GM18508 (cell line): ENCODE measurements around the gene SULT1E1.

Experiments used
- ATAC-seq: cut with Tn5 transposase; IDR thresholded peaks from one replicate; pipeline ENCODE4 v1.9.1; 2021; ENCODE audit warnings: moderate number of reproducible peaks; ENCODE audit not compliant: insufficient read depth, unreplicated experiment

SULT1E1 gene, protein sequence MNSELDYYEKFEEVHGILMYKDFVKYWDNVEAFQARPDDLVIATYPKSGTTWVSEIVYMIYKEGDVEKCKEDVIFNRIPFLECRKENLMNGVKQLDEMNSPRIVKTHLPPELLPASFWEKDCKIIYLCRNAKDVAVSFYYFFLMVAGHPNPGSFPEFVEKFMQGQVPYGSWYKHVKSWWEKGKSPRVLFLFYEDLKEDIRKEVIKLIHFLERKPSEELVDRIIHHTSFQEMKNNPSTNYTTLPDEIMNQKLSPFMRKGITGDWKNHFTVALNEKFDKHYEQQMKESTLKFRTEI

DNA sequence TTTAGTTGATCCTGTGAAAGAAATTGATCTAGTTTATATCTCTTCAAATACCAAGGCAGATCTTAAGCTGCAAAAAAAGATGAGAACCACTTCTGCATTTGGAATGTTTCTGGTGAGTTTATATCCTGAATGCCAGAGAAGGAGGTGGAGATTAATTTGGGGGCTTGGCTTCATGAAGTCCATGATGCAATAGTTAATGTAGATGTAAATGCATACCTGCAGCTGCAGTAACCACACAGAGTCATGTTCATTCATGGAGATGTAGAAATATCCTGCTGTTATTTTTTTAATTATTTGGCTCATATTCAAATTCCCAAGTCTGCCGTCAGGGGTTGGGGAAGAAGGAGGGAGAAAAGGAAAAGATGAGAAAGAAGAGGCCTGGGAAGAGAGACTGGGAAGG, at the start of gene SULT1E1:
Gene SULT1E1, minus strand, starts transcription at position 94 of the 400 bp plus-strand sequence. CDS start 2,501 bp downstream, outside the sequence.
- no peak for ATAC-seq

DNA sequence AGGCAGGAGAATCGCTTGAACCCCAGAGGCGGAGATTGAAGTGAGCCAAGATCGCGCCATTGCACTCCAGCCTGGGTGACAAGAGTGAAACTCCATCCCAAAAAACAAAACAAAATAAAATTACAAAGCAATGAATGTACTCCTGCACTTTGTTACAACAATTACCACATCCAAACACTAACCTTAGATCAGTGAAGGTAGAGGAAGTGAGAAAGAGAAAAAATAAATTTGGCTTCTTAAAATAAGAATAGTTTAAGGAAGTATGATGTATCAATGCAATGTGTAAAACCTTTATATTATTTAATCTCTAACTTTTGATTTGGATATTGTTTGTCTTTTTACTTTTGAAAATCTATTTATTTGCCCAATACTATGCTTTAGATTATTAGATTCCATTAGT, 49.2 kb upstream of the SULT1E1 start:
- ATAC-seq = no peak

GRCh38 chr4:69907151-69907550, 47.2 kb upstream of the SULT1E1 start:
- no peak for ATAC-seq

GRCh38 chr4:69896530-69897116, 36.7 kb upstream of the SULT1E1 start:
- ATAC-seq = no peak

DNA sequence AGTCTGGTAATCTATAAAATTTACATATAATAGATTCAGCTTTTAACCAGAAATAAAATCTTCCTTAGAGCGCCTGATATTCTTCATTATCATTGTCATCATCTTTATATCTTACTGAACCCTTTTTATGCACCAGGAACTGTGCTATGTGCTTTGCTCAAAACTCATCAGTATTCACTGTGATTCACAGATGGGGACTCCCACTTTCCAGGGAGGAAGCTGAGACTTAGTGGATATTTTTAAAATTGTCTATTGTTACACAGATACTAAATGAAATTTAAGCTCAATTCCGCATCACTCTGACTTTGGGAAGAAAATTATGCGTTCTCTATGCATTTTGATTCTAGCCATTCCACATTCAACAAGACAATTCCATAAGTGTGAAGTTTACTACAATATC, 34.8 kb upstream of the SULT1E1 start:
- ATAC-seq = no peak

GRCh38 chr4:69894186-69894585, 34.2 kb upstream of the SULT1E1 start:
- ATAC-seq = no peak

GRCh38 chr4:69888336-69888735, 28.4 kb upstream of the SULT1E1 start:
- ATAC-seq = no peak

DNA sequence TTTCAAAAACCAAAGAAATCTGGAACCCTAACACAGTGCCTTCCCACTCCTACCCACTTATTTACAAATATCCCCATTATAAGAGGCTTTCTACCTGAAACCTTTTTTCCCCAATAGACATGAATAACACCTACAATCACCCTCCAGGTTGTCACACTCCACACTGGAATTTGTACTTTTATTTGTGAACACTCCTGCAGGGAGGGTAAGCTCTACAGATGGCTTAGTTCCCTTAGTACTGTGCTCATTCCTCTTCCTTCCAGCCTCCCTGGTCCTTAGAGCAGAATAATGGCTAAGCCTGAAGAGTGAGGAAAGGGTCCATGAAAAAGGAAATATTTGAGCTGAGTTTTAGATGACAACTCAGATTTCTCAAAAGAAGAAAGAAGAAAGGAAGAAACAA, 22.2 kb upstream of the SULT1E1 start:
- no peak for ATAC-seq

- peak; percentile 76 for ATAC-seq
Observed at GRCh38 chr4:69881173-69881773, 21.3 kb upstream of the SULT1E1 start.

GRCh38 chr4:69878250-69878649, 18.3 kb upstream of the SULT1E1 start:
- ATAC-seq = no peak

DNA sequence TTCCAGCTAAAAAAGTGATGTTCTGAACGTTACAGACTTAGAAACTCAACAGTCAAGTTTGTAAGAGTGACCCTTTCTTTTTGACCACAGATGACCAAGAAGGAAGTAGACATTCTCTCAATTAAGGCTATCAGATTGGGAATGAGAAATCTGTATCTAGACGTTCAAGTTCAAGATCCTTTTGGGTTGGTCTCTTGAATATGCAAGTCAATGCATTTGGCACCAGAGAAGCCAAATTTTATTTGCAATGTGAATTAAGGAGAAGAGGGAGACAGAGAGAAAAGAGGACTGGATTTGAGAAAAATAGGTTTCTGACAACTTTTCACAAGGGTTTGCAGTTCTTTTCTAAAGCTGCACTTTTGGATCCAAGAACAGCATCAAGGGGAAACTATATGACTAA, 17.5 kb upstream of the SULT1E1 start:
- ATAC-seq = no peak

DNA sequence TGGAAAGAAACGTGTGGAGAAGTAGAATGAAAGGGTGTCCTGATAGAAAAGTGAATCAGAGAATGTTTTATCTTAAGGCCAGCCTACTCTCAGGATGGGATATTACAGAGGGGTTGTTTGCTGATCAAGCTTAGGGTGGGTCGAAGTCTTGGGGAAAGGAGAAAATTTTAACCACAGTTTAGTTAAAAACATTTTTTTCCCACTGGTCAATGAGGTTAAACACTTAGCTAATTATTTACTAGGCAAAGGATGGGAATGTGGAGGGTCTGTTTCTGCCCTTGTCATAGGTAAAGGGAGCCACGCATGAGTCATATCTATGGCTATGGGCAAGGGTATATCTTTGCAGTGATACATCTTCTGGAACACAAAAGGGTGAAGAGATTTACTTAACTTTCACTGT, 16.1 kb upstream of the SULT1E1 start:
- no peak for ATAC-seq

DNA sequence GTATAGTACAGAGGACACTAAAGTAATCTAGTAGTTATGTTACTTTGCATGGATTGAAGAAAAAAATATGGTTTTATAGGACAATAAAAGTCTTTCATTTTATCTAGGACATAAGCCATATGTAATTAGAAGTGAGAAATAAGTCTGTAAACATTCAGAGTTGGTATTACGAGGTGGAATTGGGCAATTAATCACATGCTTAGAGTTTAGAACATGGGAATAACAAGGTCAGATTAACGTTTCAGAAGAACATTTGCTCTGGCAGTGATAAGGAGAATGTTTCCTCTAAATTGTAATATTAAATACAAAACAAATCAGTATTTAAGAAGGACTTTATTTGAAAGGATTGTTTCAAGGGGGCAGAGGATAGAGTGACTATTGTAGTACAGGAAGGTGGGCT, 15.6 kb upstream of the SULT1E1 start:
- ATAC-seq = no peak

- no peak for ATAC-seq
Observed at GRCh38 chr4:69874507-69874906, 14.6 kb upstream of the SULT1E1 start.

- no peak for ATAC-seq
Observed at GRCh38 chr4:69861756-69862155, 1.8 kb upstream of the SULT1E1 start.

DNA sequence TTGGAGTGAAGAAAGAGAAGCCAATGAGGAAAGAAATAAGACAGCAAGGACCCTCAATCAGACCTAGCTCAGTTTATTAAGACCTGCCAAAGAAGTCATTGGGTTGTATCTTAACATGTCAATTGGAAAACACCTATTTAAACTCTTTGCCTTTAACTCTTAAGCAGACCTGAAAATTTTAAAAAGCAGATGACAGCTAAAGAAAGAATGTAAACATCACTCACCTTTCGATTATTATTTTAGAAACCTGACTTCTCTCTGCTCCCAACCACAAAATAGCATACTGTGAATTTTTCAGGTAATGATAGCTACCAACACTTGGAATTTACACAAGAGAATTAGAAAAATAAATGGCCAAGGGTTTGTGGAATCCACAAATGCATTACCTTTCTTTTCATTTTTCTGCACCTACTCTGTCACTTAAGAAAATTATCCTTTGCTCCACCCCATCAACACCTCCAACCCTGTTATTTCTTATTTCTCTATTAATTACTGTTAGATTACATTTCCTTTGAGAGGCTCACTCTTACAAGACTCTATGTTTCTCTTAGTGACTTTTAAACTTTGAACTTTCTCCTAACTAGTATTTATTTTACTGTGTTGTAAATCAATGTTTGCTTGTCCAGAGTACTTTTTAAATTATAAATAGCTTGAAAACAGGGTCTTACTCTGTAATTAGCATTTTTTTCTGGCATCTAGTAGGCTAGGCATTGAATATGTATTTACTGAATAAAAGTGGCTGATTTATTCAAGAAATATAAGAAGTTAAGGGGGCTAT, 765 bp upstream of the SULT1E1 start:
- no peak for ATAC-seq

- no peak for ATAC-seq
Observed at GRCh38 chr4:69859140-69859685, 732 bp downstream of the SULT1E1 start.

GRCh38 chr4:69858690-69859089, 1.3 kb downstream of the SULT1E1 start:
- ATAC-seq = no peak

GRCh38 chr4:69855822-69856221, 4.1 kb downstream of the SULT1E1 start:
- no peak for ATAC-seq

- ATAC-seq = peak; percentile 96
Observed at GRCh38 chr4:69849969-69850368, 10.0 kb downstream of the SULT1E1 start.

DNA sequence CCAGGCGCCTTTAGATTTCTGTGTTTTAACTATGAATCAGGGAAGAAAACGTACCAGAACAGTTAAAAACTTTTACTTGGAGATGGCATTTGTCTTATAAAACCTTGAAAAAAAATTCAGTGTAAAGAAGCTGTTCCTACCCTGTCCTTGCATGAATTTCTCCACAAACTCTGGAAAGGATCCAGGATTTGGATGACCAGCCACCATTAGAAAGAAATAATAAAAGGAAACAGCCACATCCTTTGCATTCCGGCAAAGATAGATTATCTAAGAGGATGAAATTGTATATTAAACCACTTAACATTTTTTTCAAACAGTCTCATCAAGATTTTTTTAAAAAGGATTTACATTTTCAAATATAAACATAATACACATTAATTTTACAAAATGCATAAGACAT, 10.6 kb downstream of the SULT1E1 start:
- ATAC-seq = no peak
